MM.1S (cell line): ENCODE measurements around the gene ADAP1.

Experiments used
- DNase-seq: peaks from one replicate; pipeline ENCODE4 v3.0.0-alpha.2; 2015
- H2AFZ ChIP-seq: fragments of 300-600 bp; sonication (generic); 2 replicates; pipeline ENCODE4 v1.6.0; 2016; ENCODE audit warnings: antibody characterized with exemption, low read length
- H3F3A ChIP-seq: fragments of 300-600 bp; sonication (generic); 2 replicates; pipeline ENCODE4 v1.6.1; 2016; ENCODE audit warnings: mild to moderate bottlenecking, antibody characterized with exemption, low read length, moderate library complexity, mixed read lengths; ENCODE audit not compliant: insufficient read depth
- H3K27ac ChIP-seq: fragments of 300-600 bp; sonication (generic); 2 replicates; pipeline ENCODE4 v1.5.1; 2016; ENCODE audit warnings: mild to moderate bottlenecking, low read length
- H3K27me3 ChIP-seq: fragments of 300-600 bp; sonication (generic); replicated peaks from 2 replicates; pipeline ENCODE4 v1.6.0; 2016; ENCODE audit warnings: low read length; ENCODE audit not compliant: insufficient read depth
- H3K36me3 ChIP-seq: fragments of 300-600 bp; sonication (generic); replicated peaks from 2 replicates; pipeline ENCODE4 v1.6.1; 2016; ENCODE audit warnings: mild to moderate bottlenecking, low read length, mixed read lengths; ENCODE audit not compliant: insufficient read depth
- H3K4me1 ChIP-seq: fragments of 300-600 bp; sonication (generic); 2 replicates; pipeline ENCODE4 v1.6.1; 2016; ENCODE audit warnings: low read length, mixed read lengths
- H3K4me2 ChIP-seq: fragments of 300-600 bp; sonication (generic); 2 replicates; pipeline ENCODE4 v1.6.0; 2016; ENCODE audit warnings: low read depth, low read length
- H3K4me3 ChIP-seq: fragments of 300-600 bp; sonication (generic); 2 replicates; pipeline ENCODE4 v1.5.1; 2016; ENCODE audit warnings: low read length, mixed read lengths
- H3K79me2 ChIP-seq: fragments of 300-600 bp; sonication (generic); 2 replicates; pipeline ENCODE4 v1.6.1; 2016; ENCODE audit warnings: mixed run types, low read length, mixed read lengths
- H3K9ac ChIP-seq: fragments of 300-600 bp; sonication (generic); 2 replicates; pipeline ENCODE4 v1.6.1; 2016; ENCODE audit warnings: low read length, mixed read lengths
- H3K9me2 ChIP-seq: fragments of 300-600 bp; sonication (generic); replicated peaks from 2 replicates; pipeline ENCODE4 v1.6.1; 2016; ENCODE audit warnings: mild to moderate bottlenecking, low read length, mixed read lengths; ENCODE audit not compliant: insufficient read depth
- H3K9me3 ChIP-seq: fragments of 300-600 bp; sonication (generic); replicated peaks from 2 replicates; pipeline ENCODE4 v1.6.1; 2016; ENCODE audit warnings: mild to moderate bottlenecking, low read length, mixed read lengths; ENCODE audit not compliant: insufficient read depth
- H4K20me1 ChIP-seq: fragments of 300-600 bp; sonication (generic); 2 replicates; pipeline ENCODE4 v1.6.1; 2016; ENCODE audit warnings: mild to moderate bottlenecking, low read length, moderate library complexity, mixed read lengths; ENCODE audit not compliant: insufficient read depth
- CTCF ChIP-seq: fragments of 300-600 bp; sonication (generic); IDR thresholded peaks from 2 replicates; pipeline ENCODE4 v1.5.1; 2016; ENCODE audit warnings: antibody characterized with exemption, low read length, mixed read lengths
- EZH2 ChIP-seq: fragments of 300-600 bp; sonication (generic); optimal IDR thresholded peaks from 2 replicates; pipeline ENCODE3; 2017; ENCODE audit warnings: low read depth, mild to moderate bottlenecking, antibody characterized with exemption, low read length, mixed read lengths
- EZH2phosphoT487 ChIP-seq: fragments of 300-600 bp; sonication (generic); IDR thresholded peaks from 2 replicates; pipeline ENCODE4 v1.6.1; 2018; ENCODE audit warnings: antibody characterized with exemption, low read length

ADAP1 gene

DNA sequence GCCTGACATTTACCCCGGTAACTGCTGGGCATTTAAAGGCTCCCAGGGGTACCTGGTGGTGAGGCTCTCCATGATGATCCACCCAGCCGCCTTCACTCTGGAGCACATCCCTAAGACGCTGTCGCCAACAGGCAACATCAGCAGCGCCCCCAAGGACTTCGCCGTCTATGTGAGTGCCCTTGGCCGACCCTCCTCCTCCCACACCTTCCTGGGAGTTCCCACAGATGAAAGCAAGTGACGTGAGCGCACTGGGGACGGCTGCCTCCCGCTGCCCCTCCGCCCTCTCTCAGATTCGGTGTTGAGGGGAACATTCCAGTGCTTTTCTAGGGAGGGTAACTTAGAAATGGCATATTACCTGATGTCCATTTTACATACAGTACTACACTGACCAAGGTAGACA is 85.1 kb downstream of the ADAP1 start:
- no peak for DNase-seq
- H3K27ac ChIP-seq = no peak overlapping the region
- no peaks in the 10 kb centered on the region for H3K4me1 ChIP-seq
- H2AFZ ChIP-seq = no peak overlapping the region
- no peak overlapping the region for H3K9ac ChIP-seq
- H3K9me3 ChIP-seq = no peaks in the 10 kb centered on the region
- 0 out of 2 replicates have a peak, but pooled peaks cover 4% of the 10 kb centered on the region for H3K36me3 ChIP-seq
- no peak overlapping the region for H3K4me2 ChIP-seq
- no peak for TF ChIP-seq EZH2phosphoT487
- TF ChIP-seq EZH2 = no peak
- no peak for TF ChIP-seq CTCF
- H3K4me3 ChIP-seq = no peak overlapping the region
- H3K9me2 ChIP-seq = no peaks in the 10 kb centered on the region
- H3F3A ChIP-seq = 0 out of 2 replicates have a peak, but pooled peaks cover 6% of the 10 kb centered on the region
- H3K79me2 ChIP-seq = no peaks in the 10 kb centered on the region
- no peaks in the 10 kb centered on the region for H4K20me1 ChIP-seq
- H3K27me3 ChIP-seq = no peaks in the 10 kb centered on the region

- no peaks in the 10 kb centered on the region for H3K9me2 ChIP-seq
- 0 out of 2 replicates have a peak, but pooled peaks cover 4% of the 10 kb centered on the region for H3K36me3 ChIP-seq
- H3K79me2 ChIP-seq = no peaks in the 10 kb centered on the region
- H3K4me1 ChIP-seq = no peaks in the 10 kb centered on the region
- H3K27ac ChIP-seq = no peak overlapping the region
- no peak overlapping the region for H3K4me2 ChIP-seq
- H3F3A ChIP-seq = no peaks in the 10 kb centered on the region
- no peaks in the 10 kb centered on the region for H3K9me3 ChIP-seq
- no peaks in the 10 kb centered on the region for H3K27me3 ChIP-seq
- TF ChIP-seq EZH2 (no peak), EZH2phosphoT487 (no peak), CTCF (no peak)
- H4K20me1 ChIP-seq = no peaks in the 10 kb centered on the region
- no peak overlapping the region for H3K9ac ChIP-seq
- H3K4me3 ChIP-seq = no peak overlapping the region
- no peak overlapping the region for H2AFZ ChIP-seq
- DNase-seq = no peak
These were observed 86.3 kb downstream of the ADAP1 start for GRCh38 chr7:868189-868486.

DNA sequence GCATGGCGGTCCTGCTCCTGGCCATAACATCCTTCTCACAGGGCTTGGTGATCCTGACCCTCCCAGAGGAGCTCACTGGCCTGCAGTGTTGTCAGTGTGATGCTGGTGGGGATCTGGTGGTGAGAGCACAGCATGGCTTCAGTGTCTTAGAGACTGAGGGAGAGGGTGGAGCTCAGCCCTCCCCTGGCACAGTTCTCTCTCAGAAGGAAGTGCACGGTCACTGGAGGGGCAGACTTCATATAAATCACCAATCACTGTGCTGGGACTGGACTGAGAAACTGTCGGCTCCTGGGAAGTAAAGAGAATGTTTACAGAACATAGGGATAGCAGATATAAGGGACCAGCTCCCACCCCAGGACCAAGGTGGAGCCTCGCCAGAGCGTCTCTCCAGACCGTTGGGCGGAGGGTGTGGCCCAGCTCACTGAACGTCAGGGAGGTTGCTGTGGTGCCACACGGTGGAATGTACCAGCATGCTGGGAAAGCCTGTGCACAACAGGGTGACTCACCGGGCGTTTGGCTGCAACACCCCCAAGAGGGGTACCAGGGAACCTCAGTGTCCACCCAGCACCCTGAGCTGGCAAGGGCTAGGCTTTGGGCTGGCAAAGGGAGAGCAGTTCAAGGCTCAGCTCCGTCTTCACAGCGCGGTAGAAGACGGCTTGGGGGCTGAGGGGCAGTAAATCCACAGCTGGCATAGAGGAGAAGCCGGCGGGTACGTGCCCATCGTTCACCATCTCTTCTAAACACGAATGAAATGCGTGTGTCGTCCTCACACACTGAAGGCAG is 86.9 kb downstream of the ADAP1 start:
- Histone ChIP-seq H3K9me3 (no peaks in the 10 kb centered on the region), H2AFZ (no peak overlapping the region), H3K79me2 (no peaks in the 10 kb centered on the region), H3K9me2 (no peaks in the 10 kb centered on the region), H4K20me1 (no peaks in the 10 kb centered on the region), H3K4me3 (no peak overlapping the region), H3F3A (no peaks in the 10 kb centered on the region), H3K4me1 (no peaks in the 10 kb centered on the region), H3K27ac (no peak overlapping the region), H3K36me3 (0 out of 2 replicates have a peak, but pooled peaks cover 4% of the 10 kb centered on the region), H3K4me2 (no peak overlapping the region), H3K27me3 (no peaks in the 10 kb centered on the region), H3K9ac (no peak overlapping the region)
- TF ChIP-seq EZH2 (no peak), EZH2phosphoT487 (no peak), CTCF (no peak)
- DNase-seq = no peak
